Psoas muscle (tissue), 8 donors: ENCODE data around the gene GPRASP1. TPM values are rescaled to one million over a fixed set of nuclear protein-coding genes. Genes with fewer than 3 reads are reported as not detected.

ENCODE experiments used
- ATAC-seq, 4 donors: fragments of 200-7000 bp; cut with Tn5 transposase; one replicate each; pipeline ENCODE4 v1.9.1; 2020; ENCODE audit warnings: moderate library complexity in 3 of 4, mild to moderate bottlenecking in 2 of 4
- DNase-seq, 2 donors: peaks; one replicate each; pipeline ENCODE4 v3.0.0-alpha.2; 2020
- H3K27ac ChIP-seq: fragments of 200-600 bp; one replicate; pipeline ENCODE4 v1.8.0; 2022
- H3K27me3 ChIP-seq, 3 donors: fragments of 200-600 bp in 1 of 3; one replicate each; pipeline versions ENCODE4 v1.6.1 to v1.8.0; 2013 to 2022; ENCODE audit warnings: low read length in 2 of 3, mild to moderate bottlenecking in 2 of 3, moderate library complexity in 1 of 3; ENCODE audit not compliant: insufficient read depth in 3 of 3
- H3K36me3 ChIP-seq, 2 donors: fragments of 200-600 bp in 1 of 2; one replicate each; pipeline versions ENCODE4 v1.6.1 to v1.8.0; 2013 to 2022; ENCODE audit warnings: low read depth in 1 of 2, mild to moderate bottlenecking in 1 of 2, moderate library complexity in 1 of 2; ENCODE audit not compliant: insufficient read depth in 1 of 2
- H3K4me1 ChIP-seq: fragments of 200-600 bp; one replicate; pipeline ENCODE4 v1.8.0; 2022
- H3K4me3 ChIP-seq: fragments of 200-600 bp; one replicate; pipeline ENCODE4 v1.8.0; 2022; ENCODE audit warnings: mild to moderate bottlenecking
- H3K9me3 ChIP-seq: fragments of 200-600 bp; one replicate; pipeline ENCODE4 v1.8.0; 2022
- CTCF ChIP-seq: fragments of 200-600 bp; IDR thresholded peaks from one replicate; pipeline ENCODE4 v1.8.0; 2022; ENCODE audit warnings: antibody characterized with exemption
- WGBS, 3 donors: extraction: QIAGEN DNeasy Blood & Tissue Kit; methylation state at CpG; one replicate each; pipeline versions ENCODE4 v1.1.6 to v1.1.7; 2013; 5-methylcytosine and 5-hydroxymethylcytosine counted together
- intact Hi-C, 2 donors: fragments of 100-400 bp; cut with DNase I; formaldehyde crosslinking; loops; one replicate each; pipeline versions ENCODE4 v1.11.0 to v1.14.2; 2022
- long read RNA-seq, 2 donors: library from polyadenylated mRNA; unstranded; transcript quantifications; one replicate each; pipeline ENCODE4 v2.0.0, GENCODE V29; 2021
- polyA plus RNA-seq, 3 donors: library from polyadenylated mRNA; stranded (reverse); fragments of 200-250 nt; gene quantifications; one replicate each; pipeline ENCODE4 v1.2.3, GENCODE V29; 2013
- total RNA-seq, 4 donors: library from RNA; stranded (reverse); fragmentation: NEBNext Ultra II Directional in 2 of 4; extraction: Animal tissue kit (Norgen Biotek cat#: 25700) in 2 of 4; gene quantifications; one replicate each; pipeline versions ENCODE4 v1.2.1 to v1.2.4, GENCODE V29; 2021 to 2023
- donor health status: healthy with polysubstance abuse.
- donor health status: DM: no; HTN: no; CAD: no; lungs with moderate emphysema.
- donor health status: Bipolar disorder and iron deficiency.
- donor health status: healthy.
- donor health status: DM: yes; HTN: yes; CAD: no.
- donor health status: DM: no; HTN: no; CAD: no.
- donor health status: DM: no; HTN: no; CAD: no.
- donor health status: DM: yes; HTN: yes; CAD: no.

Gene GPRASP1
- total RNA-seq, result 1 to 10 TPM; 1.2 to 7.2 (median 2.5) TPM
- under 1 TPM; 0.43 to 0.89 (median 0.84) TPM for polyA plus RNA-seq
- long read RNA-seq, donor 1, partial matches to known transcripts, result 0 of 4 reads
- long read RNA-seq, donor 1, other reads (novel, unspliced or antisense), result 4 of 4 reads
- long read RNA-seq, donor 2, partial matches to known transcripts, result 2 of 4 reads
- long read RNA-seq, donor 2, other reads (novel, unspliced or antisense), result 2 of 4 reads

- TF ChIP-seq CTCF, result no peak
- Histone ChIP-seq H3K9me3 (no peaks in the 10 kb centered on the region), H3K36me3 (no peaks in the 10 kb centered on the region), H3K4me1 (no peaks in the 10 kb centered on the region), H3K27me3 (peaks cover 0 to 14% (median 0%) of the 10 kb centered on the region in 3 donors), H3K4me3 (peak within 1 kb of the TSS; percentile 70), H3K27ac (no peak within 1 kb of the TSS)
- intact Hi-C loops, result no loop called here
- peak; percentile 63 to 76 for DNase-seq
- ATAC-seq, result peak; percentile 69 to 87 (median 80)
- WGBS, 3 donors, result 0 to 34% (median 1%) methylated on average over 29 to 61 of the region's 61 CpGs
Measured at GRCh38 chrX:102651242-102652011, at the start of gene GPRASP1. GPRASP1 (plus strand) TSS chrX:102651483; CDS start chrX:102653914, 2,431 bp downstream.

DNA sequence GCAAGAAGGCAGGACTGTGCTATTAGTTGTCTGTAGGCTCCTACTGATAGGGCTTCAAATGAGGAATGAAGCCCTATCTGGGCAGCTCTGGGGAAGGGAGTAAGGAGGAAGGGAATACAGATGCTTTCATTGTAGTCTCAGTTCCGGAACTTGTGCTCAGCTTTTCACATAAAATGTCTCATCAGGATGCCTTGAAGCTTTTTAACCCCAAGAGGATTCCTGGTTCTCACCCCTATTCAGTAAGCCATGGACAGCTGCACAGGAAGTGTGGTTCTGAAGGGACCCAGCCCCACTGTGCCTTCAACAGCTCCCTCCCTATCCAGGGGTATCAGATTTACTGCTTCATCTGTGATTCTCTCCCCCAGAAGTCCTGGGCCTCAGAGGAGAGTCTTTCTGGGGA lies 47.0 kb upstream of the GPRASP1 start:
- Histone ChIP-seq H3K9me3 (no peaks in the 10 kb centered on the region), H3K4me3 (no peak overlapping the region), H3K27ac (no peak overlapping the region), H3K4me1 (peaks cover 5% of the 10 kb centered on the region), H3K36me3 (no peaks in the 10 kb centered on the region), H3K27me3 (no peaks in the 10 kb centered on the region)
- ATAC-seq (no peak), DNase-seq (no peak)
- intact Hi-C loops, result loop anchor here in 1 of 2 donors (10.0 kb wide), 1 partner anchor 110 kb away; the partner anchor contains the start of gene GPRASP2
- no peak for TF ChIP-seq CTCF
- 19 to 50% (median 29%) methylated on average over 1 of the region's 1 CpG for WGBS, 3 donors

GRCh38 chrX:102606115-102606514 lies 45.2 kb upstream of the GPRASP1 start:
- Histone ChIP-seq H3K27ac (no peak overlapping the region), H3K36me3 (no peaks in the 10 kb centered on the region), H3K4me1 (peaks cover 5% of the 10 kb centered on the region), H3K4me3 (no peak overlapping the region), H3K9me3 (no peaks in the 10 kb centered on the region), H3K27me3 (no peaks in the 10 kb centered on the region)
- no peak for TF ChIP-seq CTCF
- ATAC-seq, result no peak
- intact Hi-C loops, result loop anchor here in 1 of 2 donors (10.0 kb wide), 1 partner anchor 109 kb away; the partner anchor contains the start of gene GPRASP2
- no peak for DNase-seq
- WGBS, 3 donors, result 82 to 98% (median 94%) methylated on average over 1 of the region's 1 CpG

DNA sequence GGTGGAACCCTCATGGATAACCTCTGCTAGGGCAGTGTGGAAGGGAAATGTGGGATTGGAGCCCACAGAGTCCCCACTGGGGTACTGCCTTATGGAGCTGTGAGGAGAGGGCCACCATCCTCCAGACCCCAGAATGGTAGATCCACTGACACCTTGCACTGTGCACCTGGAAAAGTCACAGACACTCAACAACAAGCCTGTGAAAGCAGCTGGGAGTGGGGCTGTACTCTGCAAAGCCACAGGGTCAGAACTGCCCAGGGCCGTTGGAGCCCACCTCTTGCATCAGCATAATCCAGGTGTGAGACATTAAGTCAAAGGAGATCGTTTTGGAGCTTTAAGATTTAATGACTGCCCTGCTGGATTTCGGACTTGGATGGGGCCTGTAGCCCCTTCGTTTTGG lies 40.4 kb upstream of the GPRASP1 start:
- Histone ChIP-seq H3K4me1 (peaks cover 5% of the 10 kb centered on the region), H3K4me3 (no peak overlapping the region), H3K27me3 (no peaks in the 10 kb centered on the region), H3K36me3 (no peaks in the 10 kb centered on the region), H3K9me3 (peaks cover 3% of the 10 kb centered on the region), H3K27ac (no peak overlapping the region)
- WGBS, 3 donors, result 45 to 94% (median 92%) methylated on average over 4 of the region's 4 CpGs
- no peak for DNase-seq
- ATAC-seq, result no peak
- TF ChIP-seq CTCF, result no peak
- intact Hi-C loops, result no loop called here
